ENCODE measurements around the gene ACR. TPM values are rescaled to one million over a fixed set of nuclear protein-coding genes. Genes with fewer than 3 reads are reported as not detected.
A peak's percentile ranks its signal among the peaks of the same experiment; 100 is the strongest.

ACR gene
- total and polyA plus RNA-seq, 2 of the 4 experiments (the other 2 are of a cell fraction), result not detected

GRCh38 chr22:50730013-50730891, 7.8 kb upstream of the ACR start:
- Histone ChIP-seq H3K18ac (ENCODE audit: low read depth, low read length) (no peak overlapping the region), H3K27me3 (ENCODE audit: control insufficient read depth, insufficient read depth, low read length) (no peaks in the 10 kb centered on the region; the same call in 1 of the 2 replicates), H4K20me1 (ENCODE audit: insufficient read depth, low read length) (peaks cover 8% of the 10 kb centered on the region), H3K36me3 (ENCODE audit: control insufficient read depth, insufficient read depth, low read length) (peaks cover 7% of the 10 kb centered on the region), H3K27ac (ENCODE audit: insufficient read depth, low read length) (no peak overlapping the region), H4K91ac (ENCODE audit: insufficient read depth, low read depth, low read length) (no peak overlapping the region), H3K9me1 (ENCODE audit: insufficient read depth, low read length) (no peaks in the 10 kb centered on the region), H3K9ac (ENCODE audit: low read depth, low read length) (no peak overlapping the region), H3K4me3 (ENCODE audit: insufficient read depth, low read depth, low read length) (no peak overlapping the region), H3K14ac (replicated peaks; ENCODE audit: low read depth, low read length) (no peak overlapping the region), H4K5ac (ENCODE audit: low read depth, low read length) (no peak overlapping the region), H2BK5ac (ENCODE audit: low read depth, low read length, poor library complexity, severe bottlenecking) (no peak overlapping the region), H3K4me1 (ENCODE audit: control insufficient read depth, insufficient read depth, low read length) (peaks cover 7% of the 10 kb centered on the region), H3K56ac (ENCODE audit: extremely low read depth, insufficient read depth, low read length) (no peak overlapping the region), H3K9me3 (ENCODE audit: control insufficient read depth, insufficient read depth, low read length) (no peaks in the 10 kb centered on the region), H2AK9ac (replicated peaks; ENCODE audit: low read depth, low read length, poor library complexity) (peak overlapping the region; percentile 33), H2BK120ac (ENCODE audit: low read depth, low read length) (no peak overlapping the region), H3K79me1 (ENCODE audit: low read depth in 1 of 2, low read length in 2 of 2) (no peaks in the 10 kb centered on the region), H2BK20ac (ENCODE audit: low read depth, low read length) (no peak overlapping the region), H2AK5ac (ENCODE audit: low read depth, low read length) (no peak overlapping the region), H2AFZ (replicated peaks; ENCODE audit: low read length, poor library complexity) (no peak overlapping the region), H3K23ac (ENCODE audit: low read depth, low read length) (no peak overlapping the region), H2BK15ac (ENCODE audit: low read depth, low read length) (no peak overlapping the region), H4K8ac (ENCODE audit: low read depth in 2 of 2, low read length in 2 of 2) (no peak overlapping the region), H3K4me2 (ENCODE audit: low read depth, low read length) (no peak overlapping the region), H3K4ac (ENCODE audit: low read depth, low read length) (no peak overlapping the region)
- DNase-seq, result no peak
- in situ Hi-C loops (cut with MboI; ENCODE audit: low sequenced_read_pairs) (no loop called here), dilution Hi-C loops (cut with HindIII; ENCODE audit: low sequenced_read_pairs, unreplicated experiment) (no loop called here), intact Hi-C loops (cut with micrococcal nuclease) (no loop called here)
- ATAC-seq (ENCODE audit: low read depth), result no peak
- BruUV-seq (replicated peaks), result no TSS peak
- POLR2A ChIA-PET (ENCODE audit: unreplicated experiment), result no interaction called here
- CTCF ChIA-PET, result no interaction called here
- WGBS, 2 experiments (ENCODE audit: extremely low coverage in 2 of 2, insufficient read length in 1 of 2), result 80% methylated on average over 12 of the region's 54 CpGs; no CpG with 5 or more reads in 1 of the 2 experiments
- TF ChIP-seq RCOR1 (IDR thresholded peaks at IDR 0.05; ENCODE audit: insufficient replicate concordance, low read length) (no peak), SMC3 (IDR thresholded peaks at IDR 0.05; ENCODE audit: low read depth, low read length) (no peak), MXI1 (IDR thresholded peaks at IDR 0.05; ENCODE audit: borderline replicate concordance, low read depth, low read length) (no peak)

All from IMR-90 (cell line).